GM12878 (cell line): ENCODE results near the gene ZNF33B.

ENCODE experiments used
- ATF7 ChIP-seq: fragments of 450-650 bp; IDR thresholded peaks from 2 replicates; pipeline ENCODE4 v1.6.1; 2016; ENCODE audit warnings: low read depth, mild to moderate bottlenecking
- BHLHE40 ChIP-seq, 2 experiments: fragments of 450-650 bp in 1 of 2; IDR thresholded peaks; 2 replicates each; pipeline ENCODE4 v1.6.1; 2011 to 2017; ENCODE audit warnings: low read depth in 2 of 2, borderline replicate concordance in 1 of 2, improper control_type of control experiment in 1 of 2, low read length in 1 of 2, mild to moderate bottlenecking in 1 of 2
- BRCA1 ChIP-seq: IDR thresholded peaks from 2 replicates; pipeline ENCODE4 v1.6.1; 2011; ENCODE audit warnings: low read depth, low read length, improper control_type of control experiment
- CBX5 ChIP-seq: sonication (generic); IDR thresholded peaks from 2 replicates; pipeline ENCODE4 v1.6.1; 2016; ENCODE audit warnings: low read depth, moderate library complexity, mild to moderate bottlenecking, inconsistent platforms
- CTCF ChIP-seq, 3 experiments: IDR thresholded peaks in 2 of 3; conservative IDR thresholded peaks in 1 of 3; 2 replicates each; pipeline ENCODE4 v1.5.1; 2011; ENCODE audit warnings: low read depth in 3 of 3, low read length in 3 of 3, mild to moderate bottlenecking in 3 of 3, control low read depth in 2 of 3, moderate library complexity in 2 of 3, inconsistent platforms in 1 of 3, mixed read lengths in 1 of 3; ENCODE audit not compliant: control insufficient read depth in 2 of 3, insufficient read depth in 1 of 3; ENCODE audit errors: extremely low read depth in 1 of 3
- EZH2 ChIP-seq: IDR thresholded peaks from 2 replicates; pipeline ENCODE4 v1.6.1; 2012; ENCODE audit warnings: low read depth, mild to moderate bottlenecking, control low read depth, inconsistent platforms, low read length, borderline replicate concordance; ENCODE audit not compliant: control insufficient read depth
- IKZF1 ChIP-seq: fragments of 450-650 bp; conservative IDR thresholded peaks from 2 replicates; pipeline ENCODE4 v1.6.1; 2017; ENCODE audit warnings: antibody characterized with exemption, mild to moderate bottlenecking
- JUND ChIP-seq: IDR thresholded peaks from 2 replicates; pipeline ENCODE4 v1.6.1; 2012; ENCODE audit warnings: low read depth, mild to moderate bottlenecking, low read length, improper control_type of control experiment, moderate library complexity
- LARP7 ChIP-seq: fragments of 450-650 bp; IDR thresholded peaks from 2 replicates; pipeline ENCODE4 v1.6.1; 2017; ENCODE audit warnings: mild to moderate bottlenecking
- POLR2AphosphoS5 ChIP-seq: IDR thresholded peaks from 2 replicates; pipeline ENCODE4 v1.6.1; 2011; ENCODE audit warnings: mild to moderate bottlenecking, low read length, inconsistent platforms
- TBL1XR1 ChIP-seq: IDR thresholded peaks from 2 replicates; pipeline ENCODE4 v1.6.1; 2012; ENCODE audit warnings: low read depth, low read length, improper control_type of control experiment
- YY1 ChIP-seq: IDR thresholded peaks from 2 replicates; pipeline ENCODE4 v1.6.1; 2011; ENCODE audit warnings: low read depth, mild to moderate bottlenecking, low read length

- TF ChIP-seq TBL1XR1, result no peak
- TF ChIP-seq JUND, result no peak
- no peak for TF ChIP-seq POLR2AphosphoS5
- no peak for TF ChIP-seq LARP7
- TF ChIP-seq BHLHE40 (IDR thresholded peaks at IDR 0.05; ENCODE audit: borderline replicate concordance in 1 of 2, low read depth in 2 of 2, low read length in 1 of 2), result no peak
- TF ChIP-seq CTCF (IDR thresholded peaks at IDR 0.05 in 2 of 3, conservative IDR thresholded peaks at IDR 0.05 in 1 of 3; ENCODE audit: control insufficient read depth in 2 of 3, extremely low read depth in 1 of 3, insufficient read depth in 1 of 3, low read depth in 3 of 3, low read length in 3 of 3), result no peak
- TF ChIP-seq BRCA1, result no peak
- TF ChIP-seq CBX5, result no peak
- no peak for TF ChIP-seq YY1
- no peak for TF ChIP-seq IKZF1
- TF ChIP-seq ATF7, result no peak
- no peak for TF ChIP-seq EZH2
Measured at GRCh38 chr10:42630537-42631134, 7.7 kb downstream of the ZNF33B start.
